Measurements from ENCODE around the gene OR7G2. TPM values are rescaled to one million over a fixed set of nuclear protein-coding genes. Genes with fewer than 3 reads are reported as not detected.

The OR7G2 gene
- total and polyA plus RNA-seq, 9 of the 15 experiments (the other 6 are each of a cell fraction or from before 2014, with no cell fraction given), result 0.20 TPM; not detected in 8

DNA sequence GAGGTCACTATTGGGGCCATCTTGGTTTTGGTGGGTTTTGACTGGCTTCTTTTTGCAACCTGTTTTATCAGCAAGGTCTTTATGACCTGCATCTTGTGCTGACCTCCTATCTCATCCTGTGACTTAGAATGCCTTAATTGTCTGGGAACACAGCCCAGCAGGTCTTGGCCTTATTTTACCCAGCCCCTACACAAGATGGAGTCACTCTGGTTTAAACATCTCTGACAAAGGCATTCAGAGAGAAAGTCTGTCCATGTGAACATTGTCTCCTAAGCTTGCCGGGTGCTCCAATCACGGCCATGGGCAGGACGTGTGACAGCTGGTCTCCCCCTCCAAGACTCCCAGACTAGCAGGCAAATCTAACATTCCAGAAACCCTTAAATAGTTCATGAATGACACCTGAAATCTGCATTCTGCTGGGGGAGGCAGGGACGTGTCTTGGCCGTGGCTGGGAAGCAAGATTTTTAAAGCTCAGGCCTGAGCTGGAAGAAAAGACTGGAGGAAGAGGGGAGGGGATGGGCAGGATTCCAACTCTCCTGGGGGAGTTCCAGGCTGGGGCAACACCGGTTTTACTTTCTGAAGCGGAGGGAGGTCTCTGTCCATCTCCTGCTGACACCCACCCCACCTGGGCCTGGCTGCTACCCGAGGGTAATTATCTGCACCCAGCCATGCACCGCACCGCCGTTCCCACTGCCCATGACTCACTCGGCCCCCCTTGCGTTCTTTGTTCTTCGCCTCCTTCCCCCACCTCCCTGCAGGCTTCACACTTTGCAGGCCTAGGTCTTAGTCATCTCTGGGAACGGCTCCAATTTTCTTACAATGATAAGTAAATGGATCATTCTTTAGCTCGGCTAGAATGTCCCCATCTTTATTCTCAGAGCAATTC lies 32.0 kb downstream of the OR7G2 start:
- DNase-seq (ENCODE audit: extremely low read depth in 1 of 4, low spot score in 3 of 4) (peak; percentile 84 to 96 (median 90)), FAIRE-seq (peak; percentile 98), ATAC-seq (peak; percentile 99)
- peaks cover 12 to 17% of the 10 kb centered on the region in 2 experiments; a peak in 4 of 5 replicates for H3K4me1 ChIP-seq (replicated peaks in 1 of 2; ENCODE audit: control insufficient read depth in 2 of 2, insufficient read depth in 2 of 2, low read length in 2 of 2)
- in situ Hi-C loops (cut with MboI), result loop anchor here (5.0 to 25.0 kb wide), 2 partner anchors 313 to 433 kb away; no protein-coding TSS in a partner anchor
- H3K79me2 ChIP-seq (ENCODE audit: control insufficient read depth, insufficient read depth, low read length), result no peaks in the 10 kb centered on the region
- 0 out of 2 replicates have a peak, but pooled peaks cover 7% of the 10 kb centered on the region for H4K20me1 ChIP-seq (replicated peaks; ENCODE audit: control insufficient read depth, insufficient read depth, low read length)
- no TSS peak for BruUV-seq (replicated peaks)
- no peaks in the 10 kb centered on the region for H3K36me3 ChIP-seq (ENCODE audit: control insufficient read depth, insufficient read depth, low read length)
- ChIA-PET CTCF (ENCODE audit: low intra/inter-chr PET ratio) (no interaction called here), POLR2A (no interaction called here)
- intact Hi-C loops (cut with micrococcal nuclease), result no loop called here
- no peak overlapping the region for H3K4me3 ChIP-seq
- no peaks in the 10 kb centered on the region for H3K27me3 ChIP-seq (ENCODE audit: control insufficient read depth in 2 of 2, insufficient read depth in 2 of 2, low read length in 2 of 2)
- H3K9me3 ChIP-seq (replicated peaks; ENCODE audit: control insufficient read depth, insufficient read depth, low read depth, low read length), result no peaks in the 10 kb centered on the region
- H3K9me1 ChIP-seq (ENCODE audit: control insufficient read depth, insufficient read depth, low read length), result peaks cover 3% of the 10 kb centered on the region
- no peak overlapping the region for H2AFZ ChIP-seq (ENCODE audit: low read depth, low read length)
- H3K27ac ChIP-seq (ENCODE audit: extremely low read depth, low read depth, low read length), result no peak overlapping the region; the same call in 2 of the 3 replicates
- peak overlapping the region; percentile 39; the same call in 1 of the 2 replicates for H3K4me2 ChIP-seq (ENCODE audit: insufficient read depth, low read length)
- H3K9ac ChIP-seq (ENCODE audit: insufficient read depth in 1 of 2, low read depth in 2 of 2, low read length in 2 of 2), result peak overlapping the region in 1 of 2 experiments; percentile 40; a peak in 1 of 4 replicates
- WGBS (ENCODE audit: insufficient coverage, low coverage, missing lambda C conversion rate), result under 1% methylated on average over 15 of the region's 16 CpGs
- TF ChIP-seq CHCHD3 (CRISPR knock-in tag; IDR thresholded peaks at IDR 0.05), result no peak
- TF ChIP-seq, protein P1, sequence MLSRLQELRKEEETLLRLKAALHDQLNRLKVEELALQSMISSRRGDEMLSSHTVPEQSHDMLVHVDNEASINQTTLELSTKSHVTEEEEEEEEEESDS (CRISPR knock-in tag; IDR thresholded peaks at IDR 0.05), result no peak
- no peak for TF ChIP-seq KDM2B (CRISPR knock-in tag; IDR thresholded peaks at IDR 0.05)
- no peak for TF ChIP-seq ESRRB (CRISPR knock-in tag; IDR thresholded peaks at IDR 0.05; ENCODE audit: borderline replicate concordance)
- 0 out of 2 replicates have a peak, but pooled peaks have one; percentile 65 for TF ChIP-seq RUNX1 (IDR thresholded peaks at IDR 0.05; ENCODE audit: low read depth)
- TF ChIP-seq YBX1 (IDR thresholded peaks at IDR 0.05), result no peak
- no peak for TF ChIP-seq MECOM (CRISPR knock-in tag; IDR thresholded peaks at IDR 0.05)
- TF ChIP-seq NEUROD1 (IDR thresholded peaks at IDR 0.05; ENCODE audit: borderline replicate concordance, low read depth, low read length, partially characterized antibody), result peak; percentile 88
- TF ChIP-seq PHF20 (IDR thresholded peaks at IDR 0.05; ENCODE audit: partially characterized antibody), result no peak
- no peak for TF ChIP-seq ATF6 (CRISPR knock-in tag; IDR thresholded peaks at IDR 0.05)
- TF ChIP-seq ATF1 (CRISPR knock-in tag; IDR thresholded peaks at IDR 0.05), result no peak
- TF ChIP-seq ATF1 (tag; IDR thresholded peaks at IDR 0.05), result peak; percentile 38; the same call in 1 of the 2 replicates
- TF ChIP-seq, protein P2, sequence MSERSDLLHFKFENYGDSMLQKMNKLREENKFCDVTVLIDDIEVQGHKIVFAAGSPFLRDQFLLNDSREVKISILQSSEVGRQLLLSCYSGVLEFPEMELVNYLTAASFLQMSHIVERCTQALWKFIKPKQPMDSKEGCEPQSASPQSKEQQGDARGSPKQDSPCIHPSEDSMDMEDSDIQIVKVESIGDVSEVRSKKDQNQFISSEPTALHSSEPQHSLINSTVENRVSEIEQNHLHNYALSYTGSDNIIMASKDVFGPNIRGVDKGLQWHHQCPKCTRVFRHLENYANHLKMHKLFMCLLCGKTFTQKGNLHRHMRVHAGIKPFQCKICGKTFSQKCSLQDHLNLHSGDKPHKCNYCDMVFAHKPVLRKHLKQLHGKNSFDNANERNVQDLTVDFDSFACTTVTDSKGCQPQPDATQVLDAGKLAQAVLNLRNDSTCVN (CRISPR knock-in tag; IDR thresholded peaks at IDR 0.05), result no peak
- TF ChIP-seq ZNF232 (CRISPR knock-in tag; IDR thresholded peaks at IDR 0.05), result no peak
- TF ChIP-seq NELFE (IDR thresholded peaks at IDR 0.05; ENCODE audit: insufficient read depth, insufficient read length), result no peak

Data from K562 (cell line).